AML-193 (cell line): ENCODE results near the gene FKBP14.
A peak's percentile ranks its signal among the peaks of the same experiment; 100 is the strongest.

ENCODE experiments used
- DNase-seq, 2 experiments: peaks; one replicate each; lab custom pipeline; 2025; lab: John Stamatoyannopoulos, UW

FKBP14 gene

GRCh38 chr7:30026229-30027064, at the start of gene FKBP14:
Gene FKBP14 (minus strand): TSS chr7:30026702. CDS start chr7:30026508, 194 bp downstream.
- peak; percentile 97 for DNase-seq

DNA sequence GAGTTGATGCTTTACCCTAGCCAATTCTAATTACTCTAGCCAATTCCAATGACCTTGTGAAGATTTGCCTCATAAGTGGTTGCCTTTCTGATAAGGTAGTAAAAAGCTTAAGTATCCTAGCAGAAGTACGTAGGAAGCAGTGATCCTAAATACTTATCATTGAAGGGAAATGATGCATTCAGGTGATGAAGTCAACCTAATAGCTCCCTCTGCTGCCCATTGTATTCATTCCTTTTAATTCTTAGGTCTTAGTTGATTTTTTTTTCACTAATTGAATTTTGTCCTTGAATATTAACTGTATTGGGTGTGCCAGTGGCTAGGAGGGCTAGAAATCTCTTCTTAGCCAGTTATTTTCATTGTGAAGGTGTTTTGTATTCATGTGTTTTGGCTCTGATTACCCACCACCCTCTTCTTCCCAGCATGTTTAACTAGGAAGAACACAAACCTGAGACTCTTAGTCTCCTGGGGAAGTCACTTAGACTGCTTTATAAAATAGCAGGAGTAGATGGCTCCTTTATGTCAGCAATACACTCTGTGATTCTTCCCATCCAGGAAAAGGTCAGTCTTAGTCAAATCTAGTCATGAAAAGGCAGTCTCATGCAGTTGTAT, 48.0 kb upstream of the FKBP14 start:
- peak; percentile 33 to 71 for DNase-seq

DNA sequence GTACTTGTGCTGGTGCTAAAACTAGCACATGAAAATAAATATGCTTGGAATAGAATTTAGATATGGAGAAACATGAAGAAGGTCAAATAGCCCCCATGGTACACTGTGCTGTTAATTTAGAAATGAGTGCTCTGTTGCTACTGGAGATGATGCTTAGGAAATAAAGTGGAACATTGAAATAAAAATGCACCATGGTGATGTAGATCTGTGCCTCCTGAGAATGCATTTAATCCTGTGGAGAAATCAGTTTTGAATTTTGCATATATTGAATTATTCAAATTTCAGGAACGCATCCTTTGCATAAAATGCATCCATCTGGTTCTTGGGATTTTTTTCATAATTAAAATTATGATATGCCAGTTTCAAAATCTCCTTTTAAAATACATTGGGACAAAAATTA, 46.2 kb upstream of the FKBP14 start:
- DNase-seq, result no peak

DNA sequence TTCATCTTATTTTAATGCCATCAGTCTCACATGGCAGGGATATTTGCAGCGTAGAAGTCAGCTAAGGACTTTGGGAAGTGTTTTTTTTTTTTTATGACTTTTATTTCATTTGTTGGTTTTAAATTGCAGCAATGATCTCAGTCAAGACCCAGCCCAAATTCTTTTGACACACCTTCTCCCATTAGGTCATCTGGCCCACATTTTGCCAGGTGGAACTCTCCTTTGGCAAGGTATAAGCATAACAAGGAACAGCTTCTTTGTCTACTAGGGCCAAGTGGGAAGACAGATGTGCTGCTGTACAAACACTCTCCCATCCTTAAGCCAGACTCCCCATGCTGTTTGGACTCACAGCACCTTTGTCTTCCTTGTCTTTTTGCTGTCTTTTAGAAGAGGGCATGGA, 43.5 kb upstream of the FKBP14 start:
- DNase-seq, result no peak

DNA sequence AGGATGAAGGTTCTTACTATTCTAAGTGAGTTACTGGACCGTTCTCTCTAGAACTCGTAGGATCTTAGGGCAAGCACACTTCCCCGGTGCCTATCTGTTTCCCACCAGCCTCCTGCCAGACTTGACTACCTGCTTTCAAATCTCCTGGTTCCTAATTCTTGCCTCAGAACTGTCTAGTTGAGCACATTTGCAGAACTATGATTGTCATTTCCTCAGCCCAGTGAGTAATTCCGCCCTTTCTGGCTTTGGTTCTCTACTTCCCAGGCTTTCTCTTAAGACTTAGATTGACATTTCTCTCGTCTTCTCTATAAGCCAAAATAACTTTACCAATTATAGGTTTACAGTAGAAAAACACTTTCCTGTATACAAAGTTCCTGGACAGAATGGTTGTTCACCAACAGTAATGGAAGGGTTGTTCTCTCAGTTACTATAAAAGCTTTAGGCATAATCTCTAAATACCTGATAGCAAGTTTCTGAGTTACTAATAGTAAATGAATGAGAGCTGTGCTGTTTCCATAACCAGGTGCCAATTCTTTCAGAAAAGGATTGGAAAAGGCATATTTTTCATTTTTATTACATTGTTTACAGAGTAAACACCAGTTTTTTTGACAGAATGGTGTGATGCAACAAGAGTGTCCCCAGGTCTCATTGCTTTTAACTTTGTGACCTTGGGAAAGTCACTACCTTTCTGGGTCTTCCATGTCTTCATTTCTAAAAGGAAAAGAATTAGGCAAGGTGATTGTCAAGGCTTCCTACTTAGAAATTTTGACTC, 42.8 kb upstream of the FKBP14 start:
- DNase-seq, result no peak

- DNase-seq, result no peak
Measured at GRCh38 chr7:30068117-30068516, 41.6 kb upstream of the FKBP14 start.

DNA sequence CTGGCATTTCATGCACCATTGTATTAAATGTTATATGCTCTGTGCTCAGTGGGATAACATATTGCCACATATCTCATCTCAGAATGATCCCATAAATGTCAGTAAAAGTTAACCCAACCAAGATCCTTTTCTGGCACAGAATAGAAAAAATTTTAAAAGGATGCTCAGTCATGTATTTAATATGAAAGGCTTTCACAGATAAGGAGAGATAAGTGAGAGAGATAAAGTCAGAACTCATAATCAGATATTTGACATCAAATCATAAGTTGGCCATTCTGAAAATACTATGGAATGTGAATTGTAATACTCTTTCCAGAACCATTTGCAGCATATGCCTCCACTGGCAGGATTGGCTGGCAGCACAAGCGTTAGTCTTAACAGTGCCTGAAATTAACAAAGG, 40.2 kb upstream of the FKBP14 start:
- DNase-seq, result no peak

GRCh38 chr7:30065746-30066145, 39.2 kb upstream of the FKBP14 start:
- no peak for DNase-seq

DNA sequence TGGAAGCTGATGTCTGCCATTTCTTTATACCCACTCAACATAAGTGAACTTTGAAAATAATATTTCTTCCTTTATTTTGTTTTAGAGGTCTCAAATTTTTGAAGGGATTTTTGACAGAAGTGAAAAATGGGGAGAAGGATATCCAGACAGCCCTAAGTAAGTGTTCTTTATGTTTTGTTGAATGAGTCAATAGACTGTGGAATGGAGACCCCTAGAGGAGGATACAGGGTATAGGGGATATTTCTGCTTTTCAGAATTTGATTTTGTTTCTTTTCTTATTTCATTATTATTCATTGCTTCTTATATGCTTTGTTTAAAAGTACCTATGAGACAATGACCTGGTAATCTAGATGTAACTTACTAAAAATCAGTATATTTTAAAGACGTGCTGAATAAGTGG, 36.1 kb upstream of the FKBP14 start:
- DNase-seq, result peak; percentile 45 to 56

DNA sequence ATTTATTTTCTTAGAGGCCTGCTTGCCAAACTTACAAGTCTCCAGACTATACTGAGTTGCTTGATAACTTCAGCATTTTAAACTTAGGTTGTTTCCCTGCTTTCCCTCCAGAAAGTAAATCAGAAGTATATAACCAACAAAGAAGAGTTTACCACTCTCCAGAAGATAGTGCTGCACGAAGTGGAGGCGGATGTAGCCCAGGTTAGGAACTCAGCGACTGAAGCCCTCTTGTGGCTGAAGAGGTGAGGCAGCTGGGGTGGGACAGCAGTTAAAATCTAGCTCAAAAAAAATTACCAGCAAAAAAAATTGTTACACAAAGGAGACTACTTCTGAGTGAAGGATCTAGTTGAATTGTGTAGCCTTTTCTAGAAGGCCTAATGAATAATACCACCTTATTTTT, 35.3 kb upstream of the FKBP14 start:
- DNase-seq, result peak; percentile 6 to 10

GRCh38 chr7:30057741-30058140, 31.2 kb upstream of the FKBP14 start:
- no peak for DNase-seq

- DNase-seq, result no peak
Measured at GRCh38 chr7:30053068-30053467, 26.6 kb upstream of the FKBP14 start.

DNA sequence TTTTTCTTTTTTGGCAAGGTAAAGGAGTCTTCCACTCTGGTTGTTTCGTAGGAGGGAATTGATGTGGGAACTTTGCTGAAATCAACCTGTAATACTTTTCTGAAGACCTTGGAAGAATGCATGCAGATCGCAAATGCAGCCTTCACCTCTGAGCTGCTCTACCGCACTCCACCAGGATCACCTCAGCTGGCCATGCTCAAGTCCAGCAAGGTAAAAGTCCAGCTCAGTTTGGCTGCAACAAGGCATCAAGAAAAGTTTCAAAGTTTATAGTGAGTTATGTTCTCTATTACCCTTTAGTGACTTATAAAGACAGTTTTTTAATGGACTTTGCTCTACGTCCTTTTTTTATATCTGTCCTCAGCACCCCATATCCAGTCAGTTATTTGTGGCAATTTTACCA, 22.7 kb upstream of the FKBP14 start:
- no peak for DNase-seq

DNA sequence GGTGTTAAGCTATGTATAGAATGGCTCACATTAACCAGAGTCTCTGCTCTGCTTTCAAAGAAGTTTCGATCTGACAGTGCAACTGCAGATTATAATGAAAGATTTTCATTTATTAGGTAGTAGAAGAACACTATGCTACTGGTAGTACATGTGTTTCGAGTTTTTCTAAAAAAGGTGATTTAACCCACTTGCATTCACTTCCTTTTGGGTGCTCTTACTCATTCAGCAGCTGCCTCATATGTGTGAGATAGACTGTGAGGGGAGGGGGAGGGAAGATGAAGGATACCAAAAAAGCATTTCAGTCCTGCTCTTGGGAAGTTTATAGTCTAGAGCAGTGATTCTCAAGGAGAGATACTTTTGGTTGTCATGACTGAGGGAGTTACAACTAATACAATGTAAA, 22.1 kb upstream of the FKBP14 start:
- DNase-seq, result no peak

DNA sequence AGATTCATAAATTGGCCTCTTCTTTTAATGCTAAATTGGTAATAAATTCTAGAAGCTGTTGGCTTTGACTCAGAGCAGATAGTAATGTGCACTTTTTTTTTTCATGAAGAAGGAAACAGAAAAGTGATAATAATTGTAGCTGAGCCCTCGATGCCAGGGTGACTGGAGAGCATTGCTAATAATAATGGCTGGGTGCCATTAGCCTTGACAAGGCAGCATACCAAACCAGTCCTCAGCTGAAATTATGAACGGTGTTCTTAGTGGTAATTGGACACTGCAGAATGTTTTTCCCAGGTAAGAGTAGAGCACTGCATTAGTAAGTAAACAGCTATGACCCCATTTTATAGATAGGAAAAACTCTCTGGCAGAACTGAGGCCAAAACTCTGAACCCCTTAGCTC, 20.6 kb upstream of the FKBP14 start:
- DNase-seq, result no peak

GRCh38 chr7:30046127-30046770, 19.7 kb upstream of the FKBP14 start:
- DNase-seq, result no peak

DNA sequence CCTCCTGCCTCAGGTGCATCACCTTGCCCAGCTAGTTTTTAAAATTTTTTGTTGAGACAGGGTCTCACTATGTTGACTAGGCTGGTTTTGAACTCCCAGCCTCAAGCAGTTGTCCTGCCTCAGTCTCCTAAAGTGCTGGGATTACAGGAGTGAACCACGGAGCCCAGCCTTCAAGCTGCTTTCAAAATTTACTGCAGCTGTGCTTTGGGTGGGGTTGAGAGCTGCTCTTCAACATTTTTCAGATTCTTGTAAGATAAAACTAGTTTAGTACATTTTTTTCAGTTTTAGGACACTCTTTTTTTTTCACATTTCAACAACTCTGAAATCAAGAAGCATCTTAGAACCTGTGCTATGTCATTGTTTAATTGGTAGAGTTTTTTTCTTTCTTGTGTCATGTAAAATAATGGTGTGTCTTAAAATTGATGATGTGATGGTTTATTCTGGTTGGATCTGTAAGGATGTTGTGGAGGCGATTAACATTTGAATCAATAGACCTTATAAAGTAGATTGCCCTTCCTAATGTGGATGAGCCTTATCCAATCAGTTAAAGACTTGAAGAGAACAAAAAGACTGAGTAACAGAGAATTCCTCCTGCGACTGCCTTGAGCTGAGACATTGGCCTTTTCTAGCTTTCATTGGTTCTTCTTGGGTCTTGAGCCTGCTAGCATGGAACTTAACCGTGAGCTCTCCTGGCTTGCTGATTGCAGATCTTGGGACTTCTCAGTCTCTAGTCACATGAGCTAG, 15.2 kb upstream of the FKBP14 start:
- DNase-seq, result no peak

- DNase-seq, result no peak
Measured at GRCh38 chr7:30040938-30041337, 14.4 kb upstream of the FKBP14 start.

DNA sequence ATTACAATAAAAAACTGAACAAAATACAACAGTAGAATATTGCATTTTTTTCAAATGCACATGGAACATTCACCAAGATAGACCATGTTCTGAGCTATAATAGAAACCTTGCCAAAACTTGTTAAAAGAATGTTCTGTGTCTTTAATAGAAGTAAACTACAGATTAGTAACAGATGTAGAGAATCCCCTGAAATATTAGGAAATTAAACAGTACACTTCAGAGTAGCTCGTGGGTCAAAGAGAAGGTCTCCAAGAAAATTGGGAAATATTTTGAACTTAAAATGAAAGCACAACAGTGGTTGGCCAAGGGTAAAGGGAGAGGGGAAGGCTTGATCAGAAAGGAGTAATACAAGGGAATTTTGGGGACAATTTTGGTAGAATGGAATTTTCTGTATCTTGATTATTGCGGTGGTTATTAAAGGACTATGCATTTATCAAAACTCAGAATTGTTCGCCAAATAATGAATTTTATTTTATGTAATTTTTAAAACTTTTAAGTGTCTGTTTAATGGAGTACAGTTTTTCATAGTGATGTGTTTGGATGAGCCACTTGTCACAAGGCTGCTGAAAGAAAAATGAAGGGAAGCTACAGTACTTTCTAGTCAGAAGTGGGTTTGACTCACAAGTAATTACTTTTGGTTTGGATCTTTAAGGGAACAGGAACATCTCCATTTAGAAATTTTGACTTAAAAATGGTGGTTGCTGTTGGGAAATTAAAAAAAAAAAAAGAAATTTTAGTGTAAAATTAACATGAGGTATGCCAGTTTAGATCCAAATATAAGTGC, 11.9 kb upstream of the FKBP14 start:
- no peak for DNase-seq

DNA sequence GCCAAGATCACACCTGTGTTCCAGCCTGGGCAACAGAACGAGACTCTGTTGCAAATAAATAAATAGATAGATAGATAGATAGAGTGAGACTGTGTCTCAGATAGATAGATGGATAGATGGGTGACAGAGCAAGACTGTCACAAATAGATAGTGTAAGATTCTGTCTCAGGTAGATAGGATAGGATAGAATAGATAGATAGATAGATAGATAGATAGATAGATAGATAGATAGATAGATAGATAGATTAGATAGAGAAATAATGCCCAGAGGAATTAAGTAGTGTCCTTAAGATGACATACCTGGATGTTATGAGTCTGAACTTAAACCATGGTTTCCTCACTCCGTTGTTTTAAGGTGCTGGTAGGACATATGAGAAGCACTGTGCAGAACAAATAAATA, 9.7 kb upstream of the FKBP14 start:
- DNase-seq, result no peak

GRCh38 chr7:30034501-30034900, 8.0 kb upstream of the FKBP14 start:
- DNase-seq, result no peak
